Activated B cell treated with CpG ODN at 0.5 μM for 24 hours (primary cell): Measurements from ENCODE around the gene EBF3. TPM values are rescaled to one million over a fixed set of nuclear protein-coding genes. Genes with fewer than 3 reads are reported as not detected.

Experiments
- ATAC-seq: fragments of 200-7000 bp; cut with Tn5 transposase; one replicate; pipeline ENCODE4 v1.10.0; 2021; ENCODE audit warnings: low read depth, mild to moderate bottlenecking, moderate library complexity
- CTCF ChIA-PET: fragments of 350-600 bp; sonication (Branson Sonifier 250); formaldehyde crosslinking; loops from one replicate; lab custom pipeline; 2021; ENCODE audit warnings: antibody characterized with exemption; lab: Charles Lee
- POLR2A ChIA-PET: fragments of 350-600 bp; sonication (Branson Sonifier 250); formaldehyde crosslinking; loops from one replicate; lab custom pipeline; 2021; ENCODE audit warnings: antibody characterized with exemption; lab: Charles Lee
- DNase-seq: peaks from one replicate; pipeline ENCODE4 v3.0.0; 2022
- H3K27ac Mint-ChIP-seq: one replicate; pipeline ENCODE4 v1.8.0; 2020; ENCODE audit warnings: mixed read lengths
- H3K27me3 Mint-ChIP-seq: one replicate; pipeline ENCODE4 v1.8.0; 2021; ENCODE audit warnings: mixed read lengths
- H3K36me3 Mint-ChIP-seq: one replicate; pipeline ENCODE4 v1.8.0; 2021; ENCODE audit warnings: low read depth, mixed read lengths
- H3K4me1 Mint-ChIP-seq: one replicate; pipeline ENCODE4 v1.8.0; 2021; ENCODE audit warnings: mixed read lengths
- H3K4me3 Mint-ChIP-seq: one replicate; pipeline ENCODE4 v1.8.0; 2020; ENCODE audit warnings: mild to moderate bottlenecking, mixed read lengths
- H3K9me3 Mint-ChIP-seq: one replicate; pipeline ENCODE4 v1.8.0; 2020; ENCODE audit warnings: mixed read lengths
- intact Hi-C: fragments of 100-400 bp; cut with micrococcal nuclease; formaldehyde crosslinking; loops from one replicate; pipeline ENCODE4 v1.15.1; 2024
- total RNA-seq: library from RNA; stranded (reverse); gene quantifications from 2 replicates; pipeline ENCODE4 v1.2.3, GENCODE V29; 2022
- TF ChIP-seq, protein P1 (sequence below): fragments of 200-600 bp; IDR thresholded peaks from one replicate; pipeline ENCODE4 v1.8.0; 2022; ENCODE audit warnings: antibody characterized with exemption, mild to moderate bottlenecking

EBF3 gene, protein sequence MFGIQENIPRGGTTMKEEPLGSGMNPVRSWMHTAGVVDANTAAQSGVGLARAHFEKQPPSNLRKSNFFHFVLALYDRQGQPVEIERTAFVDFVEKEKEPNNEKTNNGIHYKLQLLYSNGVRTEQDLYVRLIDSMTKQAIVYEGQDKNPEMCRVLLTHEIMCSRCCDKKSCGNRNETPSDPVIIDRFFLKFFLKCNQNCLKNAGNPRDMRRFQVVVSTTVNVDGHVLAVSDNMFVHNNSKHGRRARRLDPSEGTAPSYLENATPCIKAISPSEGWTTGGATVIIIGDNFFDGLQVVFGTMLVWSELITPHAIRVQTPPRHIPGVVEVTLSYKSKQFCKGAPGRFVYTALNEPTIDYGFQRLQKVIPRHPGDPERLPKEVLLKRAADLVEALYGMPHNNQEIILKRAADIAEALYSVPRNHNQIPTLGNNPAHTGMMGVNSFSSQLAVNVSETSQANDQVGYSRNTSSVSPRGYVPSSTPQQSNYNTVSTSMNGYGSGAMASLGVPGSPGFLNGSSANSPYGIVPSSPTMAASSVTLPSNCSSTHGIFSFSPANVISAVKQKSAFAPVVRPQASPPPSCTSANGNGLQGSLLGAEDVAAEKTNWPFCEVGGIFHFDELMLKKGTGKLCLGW
- total RNA-seq, result not detected in 2 replicates

- Mint-ChIP-seq H3K4me3 (peak within 1 kb of the TSS; percentile 74), H3K4me1 (peaks cover 17% of the 10 kb centered on the region), H3K27me3 (peaks cover 43% of the 10 kb centered on the region), H3K27ac (no peak within 1 kb of the TSS), H3K36me3 (no peaks in the 10 kb centered on the region), H3K9me3 (no peaks in the 10 kb centered on the region)
- TF ChIP-seq, protein P1, sequence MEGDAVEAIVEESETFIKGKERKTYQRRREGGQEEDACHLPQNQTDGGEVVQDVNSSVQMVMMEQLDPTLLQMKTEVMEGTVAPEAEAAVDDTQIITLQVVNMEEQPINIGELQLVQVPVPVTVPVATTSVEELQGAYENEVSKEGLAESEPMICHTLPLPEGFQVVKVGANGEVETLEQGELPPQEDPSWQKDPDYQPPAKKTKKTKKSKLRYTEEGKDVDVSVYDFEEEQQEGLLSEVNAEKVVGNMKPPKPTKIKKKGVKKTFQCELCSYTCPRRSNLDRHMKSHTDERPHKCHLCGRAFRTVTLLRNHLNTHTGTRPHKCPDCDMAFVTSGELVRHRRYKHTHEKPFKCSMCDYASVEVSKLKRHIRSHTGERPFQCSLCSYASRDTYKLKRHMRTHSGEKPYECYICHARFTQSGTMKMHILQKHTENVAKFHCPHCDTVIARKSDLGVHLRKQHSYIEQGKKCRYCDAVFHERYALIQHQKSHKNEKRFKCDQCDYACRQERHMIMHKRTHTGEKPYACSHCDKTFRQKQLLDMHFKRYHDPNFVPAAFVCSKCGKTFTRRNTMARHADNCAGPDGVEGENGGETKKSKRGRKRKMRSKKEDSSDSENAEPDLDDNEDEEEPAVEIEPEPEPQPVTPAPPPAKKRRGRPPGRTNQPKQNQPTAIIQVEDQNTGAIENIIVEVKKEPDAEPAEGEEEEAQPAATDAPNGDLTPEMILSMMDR, result no peak
- ChIA-PET POLR2A (no interaction called here), CTCF (no interaction called here)
- DNase-seq (no peak), ATAC-seq (peak; percentile 64)
- intact Hi-C loops, result loop anchor here (5.0 kb wide), 1 partner anchor 148 kb away; the partner anchor contains the start of gene C10orf143
Measured at GRCh38 chr10:129963641-129964501, at the start of gene EBF3. Gene EBF3 (minus strand): TSS chr10:129964274. CDS start chr10:129963768, 506 bp downstream.

GRCh38 chr10:130013335-130014262 lies 49.5 kb upstream of the EBF3 start:
- TF ChIP-seq, protein P1, result no peak
- ChIA-PET CTCF (no interaction called here), POLR2A (no interaction called here)
- intact Hi-C loops, result no loop called here
- H3K27ac Mint-ChIP-seq, result no peak overlapping the region
- H3K4me3 Mint-ChIP-seq, result no peak overlapping the region
- no peaks in the 10 kb centered on the region for H3K36me3 Mint-ChIP-seq
- ATAC-seq, result no peak
- H3K27me3 Mint-ChIP-seq, result peaks cover 6% of the 10 kb centered on the region
- DNase-seq, result no peak
- H3K9me3 Mint-ChIP-seq, result no peaks in the 10 kb centered on the region
- no peaks in the 10 kb centered on the region for H3K4me1 Mint-ChIP-seq

DNA sequence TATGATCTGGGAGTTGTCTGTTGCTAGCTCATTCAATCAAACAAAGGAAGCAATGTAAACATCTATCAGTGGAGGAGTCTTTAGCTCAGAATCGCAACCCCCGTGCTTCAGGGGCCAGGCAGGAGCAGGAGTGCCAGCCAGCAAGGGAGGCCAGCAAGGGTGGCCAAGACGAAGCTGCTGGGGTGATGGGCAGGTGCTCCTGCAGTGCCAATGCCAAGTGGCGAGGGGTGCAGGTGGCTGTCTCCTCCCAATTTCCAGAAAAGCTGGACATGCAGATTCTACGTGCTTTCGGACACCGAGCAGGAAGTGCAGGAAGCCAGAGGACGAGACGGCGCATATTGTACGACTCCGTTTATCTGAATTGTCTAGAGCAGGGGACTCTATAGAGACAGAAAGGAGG lies 48.1 kb upstream of the EBF3 start:
- POLR2A ChIA-PET, result no interaction called here
- intact Hi-C loops, result no loop called here

DNA sequence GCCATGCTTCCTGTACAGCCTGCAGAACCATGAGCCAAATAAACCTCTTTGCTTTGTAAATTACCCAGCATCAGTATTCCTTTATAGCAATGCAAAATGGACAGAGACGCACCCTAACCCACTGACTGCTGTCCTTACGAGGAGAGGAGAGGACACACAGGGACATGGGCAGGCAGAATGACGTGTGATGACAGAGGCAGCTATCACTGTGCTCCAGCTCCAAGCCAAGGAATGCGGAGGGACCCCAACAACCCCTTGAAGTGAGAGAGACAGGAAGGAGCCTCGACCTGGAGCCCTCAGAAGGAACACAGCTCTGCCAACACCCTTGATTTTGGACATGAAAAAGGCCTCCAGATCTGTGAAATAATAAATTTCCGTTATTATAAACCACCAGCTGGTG lies 46.6 kb upstream of the EBF3 start:
- no peak for ATAC-seq
- H3K9me3 Mint-ChIP-seq, result no peaks in the 10 kb centered on the region

More for the DNA sequence above, 48.1 kb upstream of the EBF3 start:
- ATAC-seq (no peak), DNase-seq (no peak)
- Mint-ChIP-seq H3K27me3 (peaks cover 7% of the 10 kb centered on the region), H3K4me1 (no peaks in the 10 kb centered on the region), H3K36me3 (no peaks in the 10 kb centered on the region), H3K9me3 (no peaks in the 10 kb centered on the region), H3K27ac (no peak overlapping the region), H3K4me3 (no peak overlapping the region)
- CTCF ChIA-PET, result no interaction called here
- TF ChIP-seq, protein P1, result no peak

More for the DNA sequence above, 46.6 kb upstream of the EBF3 start:
- ChIA-PET CTCF (no interaction called here), POLR2A (no interaction called here)
- intact Hi-C loops, result no loop called here
- H3K27me3 Mint-ChIP-seq, result peaks cover 12% of the 10 kb centered on the region
- H3K27ac Mint-ChIP-seq, result no peak overlapping the region
- H3K4me1 Mint-ChIP-seq, result no peaks in the 10 kb centered on the region
- no peaks in the 10 kb centered on the region for H3K36me3 Mint-ChIP-seq
- no peak for DNase-seq
- TF ChIP-seq, protein P1, result no peak
- no peak overlapping the region for H3K4me3 Mint-ChIP-seq
